NOMO-1 treated with dmso at 0.1 percent for 144 hours (cell line): ENCODE data around the gene TOGARAM2.

ENCODE experiments used
- DNase-seq: peaks from one replicate; lab custom pipeline; 2025; ENCODE audit not compliant: unreplicated experiment; lab: John Stamatoyannopoulos, UW

The TOGARAM2 gene

DNA sequence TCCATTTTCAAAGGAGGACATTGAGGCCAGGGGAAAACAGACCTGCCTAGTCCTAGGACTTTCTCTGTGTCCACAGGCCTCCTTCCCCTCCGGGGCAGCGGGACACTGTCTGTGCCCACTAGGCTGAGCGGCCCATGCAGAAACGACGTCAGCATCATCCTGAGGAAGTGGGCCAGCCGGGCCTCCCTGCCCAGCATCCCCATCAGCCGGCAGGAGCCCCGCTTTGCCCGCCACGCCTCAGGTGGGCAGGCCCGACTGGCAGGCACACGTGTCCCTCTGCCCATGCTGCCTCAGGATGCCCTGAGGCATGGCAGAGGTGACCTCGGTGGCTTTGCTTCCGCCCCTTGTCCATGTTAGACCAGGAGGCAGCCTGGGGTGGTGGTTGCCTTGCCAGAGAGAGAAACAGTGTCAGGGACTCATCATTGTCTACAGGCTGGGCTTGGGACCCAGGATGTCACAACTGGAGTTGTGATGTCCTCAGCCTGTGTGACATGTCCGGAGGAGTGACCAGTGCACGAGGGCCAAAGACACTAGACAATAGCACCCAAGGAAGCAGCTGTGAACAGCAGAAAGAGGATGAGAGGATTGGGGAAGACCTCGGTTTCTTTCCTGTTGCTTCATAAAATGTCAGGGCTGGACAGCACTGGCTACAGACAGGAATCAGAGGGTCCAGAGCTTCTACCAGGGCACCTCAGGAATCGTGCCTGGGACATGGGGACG, 36.8 kb downstream of the TOGARAM2 start:
- DNase-seq: no peak

DNA sequence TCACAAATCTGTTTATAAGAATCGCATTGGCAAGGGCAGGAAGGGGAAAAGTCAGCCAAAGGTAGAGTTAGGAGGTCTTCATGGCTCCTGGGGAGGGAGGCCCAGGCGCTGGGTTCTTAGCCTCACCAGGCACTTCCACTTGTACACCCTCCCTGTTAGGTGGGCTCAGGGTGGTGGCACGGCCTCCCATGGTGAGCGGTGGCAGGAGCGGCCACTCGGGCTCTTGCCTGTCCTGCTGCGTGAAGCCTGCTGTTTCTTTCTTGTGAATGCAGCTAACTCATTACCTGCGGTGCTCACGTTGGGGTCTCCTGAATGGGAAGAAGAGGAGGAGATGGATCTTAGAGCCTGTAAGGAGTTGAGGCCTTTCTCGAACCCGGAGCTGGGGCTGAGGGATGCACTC, 40.8 kb downstream of the TOGARAM2 start:
- no peak for DNase-seq

DNA sequence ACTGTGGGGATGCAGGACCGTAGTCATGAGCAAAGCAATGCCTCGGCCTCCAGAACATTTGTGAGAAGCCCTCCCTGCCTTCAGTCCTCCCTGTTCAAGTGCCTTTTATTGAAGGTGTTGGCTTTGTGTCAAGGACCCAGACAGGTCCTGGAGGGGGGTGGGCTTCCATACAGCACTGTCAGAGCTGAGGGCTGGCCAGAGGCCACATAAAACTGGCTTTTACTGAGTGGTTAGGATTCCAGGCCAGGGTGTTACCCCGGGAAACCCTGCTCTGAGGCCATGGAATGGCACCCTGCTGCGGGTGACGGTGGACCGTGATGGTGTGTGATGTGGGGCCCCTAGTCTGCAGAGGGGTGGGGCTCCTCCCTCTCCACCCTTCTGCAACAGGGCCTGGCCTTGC, 41.6 kb downstream of the TOGARAM2 start:
- DNase-seq: no peak

DNA sequence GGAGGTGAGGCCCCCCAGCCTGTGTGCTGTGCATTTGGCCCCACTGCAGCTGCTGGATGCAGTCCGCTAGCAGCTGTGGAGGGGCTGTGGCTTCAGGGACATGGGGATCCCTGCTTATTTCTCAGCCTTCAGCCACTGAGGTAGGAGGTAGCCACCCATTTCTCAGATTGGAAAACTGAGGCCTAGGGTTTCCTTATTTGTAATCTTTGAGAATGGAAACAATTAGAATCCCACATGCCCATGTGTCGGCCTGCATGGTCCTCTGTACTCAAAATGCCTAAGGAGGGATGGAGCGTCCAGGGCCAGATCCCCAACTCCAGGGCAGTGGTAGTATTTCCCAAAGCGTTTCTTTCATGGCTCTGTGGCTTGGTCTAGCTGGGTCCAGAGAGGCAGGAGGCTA, 42.1 kb downstream of the TOGARAM2 start:
- no peak for DNase-seq

DNA sequence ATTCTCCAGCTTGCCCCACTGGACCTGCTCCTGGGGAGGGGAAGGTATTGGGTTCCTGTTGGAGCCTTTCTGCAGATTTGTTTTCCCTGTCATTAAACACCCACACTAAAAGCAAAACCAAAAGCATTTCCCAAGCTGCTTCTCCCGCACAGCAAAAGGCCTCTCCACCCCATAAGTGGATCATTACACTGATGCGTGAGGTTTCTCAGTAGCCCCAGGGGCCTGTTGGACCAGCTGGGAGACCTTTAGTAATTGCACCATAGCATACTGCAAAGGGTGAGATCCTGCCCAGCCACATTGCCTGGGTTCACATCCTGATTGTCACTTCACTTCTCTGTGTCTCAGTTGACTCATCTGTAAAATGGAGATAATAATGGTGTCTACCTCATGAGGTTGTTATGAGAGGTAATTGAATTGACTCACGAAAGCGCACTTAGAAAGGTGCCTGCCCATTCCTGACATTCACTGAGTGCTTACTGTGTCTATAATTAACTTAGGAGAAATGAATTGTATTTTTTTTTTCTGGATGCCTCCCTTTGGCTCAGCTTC, 43.9 kb downstream of the TOGARAM2 start:
- DNase-seq: no peak

DNA sequence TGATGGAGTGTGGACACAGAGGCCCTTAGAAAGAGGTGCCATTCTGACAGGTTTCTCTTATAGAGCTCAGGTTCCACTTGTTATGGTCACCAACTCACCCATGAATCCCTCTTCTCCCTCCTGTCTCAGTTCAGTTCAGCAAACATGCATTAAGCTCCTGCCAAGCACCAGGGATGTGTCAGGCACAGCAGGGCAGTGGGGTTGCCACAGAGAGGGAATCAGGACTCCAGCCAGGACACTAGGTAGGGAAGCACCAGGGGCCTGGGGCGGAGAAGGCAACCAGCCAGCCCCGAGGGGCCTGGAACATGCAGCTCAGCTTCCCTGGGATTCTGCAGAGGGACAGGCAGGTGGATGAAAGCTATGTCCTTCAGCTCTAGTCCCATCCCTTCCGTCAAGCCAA, 44.6 kb downstream of the TOGARAM2 start:
- no peak for DNase-seq

DNA sequence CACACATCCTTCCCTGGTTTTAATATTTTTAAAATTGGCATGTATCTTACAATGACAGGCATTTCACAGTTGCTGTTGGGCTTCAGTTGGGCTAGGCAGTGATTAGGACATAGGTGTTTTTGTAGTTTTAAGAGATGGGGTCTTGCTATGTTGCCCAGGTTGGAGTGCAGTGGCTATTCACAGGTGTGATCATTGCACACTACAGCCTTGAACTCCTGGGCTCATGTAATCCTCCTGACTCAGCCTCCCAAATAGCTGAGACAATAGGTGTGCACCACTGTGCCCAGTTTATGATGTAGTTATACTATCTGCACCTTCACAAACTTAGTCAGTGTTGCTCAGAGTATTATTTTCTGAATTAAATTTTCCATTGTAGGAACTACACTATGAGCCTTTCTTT, 49.9 kb downstream of the TOGARAM2 start:
- DNase-seq: no peak

DNA sequence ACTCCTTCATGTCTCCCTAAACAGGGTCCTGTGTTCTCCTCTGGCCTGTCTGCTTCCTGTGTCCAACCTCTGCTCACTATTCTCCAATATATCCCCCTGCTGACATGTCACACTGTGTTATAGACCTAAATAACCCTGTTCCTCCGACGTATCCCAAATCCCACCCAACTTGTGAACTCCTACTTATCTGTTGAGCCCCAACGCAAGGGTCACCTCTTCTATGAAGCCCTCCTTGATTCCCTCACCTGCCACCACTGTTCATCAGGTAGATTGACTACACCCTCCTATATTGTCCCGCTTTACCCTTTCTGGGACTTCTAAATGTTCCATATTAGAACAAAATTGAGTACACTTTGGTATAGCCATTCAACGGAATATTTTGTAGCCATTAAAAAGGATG, 51.1 kb downstream of the TOGARAM2 start:
- no peak for DNase-seq

DNA sequence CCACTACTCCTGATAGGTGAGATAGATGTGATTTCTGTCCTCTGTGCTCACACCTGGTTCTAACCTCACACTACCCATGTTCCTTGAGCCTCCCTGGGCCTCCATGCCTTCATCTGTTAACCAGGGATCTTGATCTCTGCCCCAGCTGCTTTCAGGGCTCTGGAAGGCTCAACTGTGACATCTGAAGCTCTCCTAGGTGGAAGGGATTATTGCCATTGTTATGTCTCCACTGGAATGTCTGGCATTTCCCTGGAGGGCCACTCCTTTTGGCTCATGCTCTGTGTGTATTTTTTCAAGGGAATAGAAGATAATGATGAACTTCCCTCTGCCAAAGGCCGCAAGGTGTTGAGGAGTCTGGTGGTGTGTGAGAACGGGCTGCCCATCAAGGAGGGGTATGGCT, 52.1 kb downstream of the TOGARAM2 start:
- no peak for DNase-seq

DNA sequence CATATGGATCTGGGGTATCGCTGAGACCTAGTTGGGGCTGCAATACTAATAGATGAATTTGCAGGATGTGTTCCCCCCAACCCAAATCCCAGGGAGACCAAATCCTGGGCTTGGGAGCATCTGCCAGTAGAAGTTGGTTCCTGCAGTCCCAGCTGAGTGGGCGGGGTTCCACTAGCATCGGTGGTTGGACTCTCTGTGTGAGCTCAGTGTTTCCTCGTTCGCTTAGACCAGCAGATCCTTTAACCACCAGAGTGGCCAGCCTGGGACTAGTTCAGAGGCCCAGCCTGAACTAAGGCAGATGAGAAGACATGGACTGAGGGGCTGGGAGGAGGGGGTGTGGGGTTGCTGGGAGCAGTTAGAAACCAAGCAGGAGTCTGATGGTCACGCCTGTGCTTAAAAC, 52.6 kb downstream of the TOGARAM2 start:
- DNase-seq: no peak

DNA sequence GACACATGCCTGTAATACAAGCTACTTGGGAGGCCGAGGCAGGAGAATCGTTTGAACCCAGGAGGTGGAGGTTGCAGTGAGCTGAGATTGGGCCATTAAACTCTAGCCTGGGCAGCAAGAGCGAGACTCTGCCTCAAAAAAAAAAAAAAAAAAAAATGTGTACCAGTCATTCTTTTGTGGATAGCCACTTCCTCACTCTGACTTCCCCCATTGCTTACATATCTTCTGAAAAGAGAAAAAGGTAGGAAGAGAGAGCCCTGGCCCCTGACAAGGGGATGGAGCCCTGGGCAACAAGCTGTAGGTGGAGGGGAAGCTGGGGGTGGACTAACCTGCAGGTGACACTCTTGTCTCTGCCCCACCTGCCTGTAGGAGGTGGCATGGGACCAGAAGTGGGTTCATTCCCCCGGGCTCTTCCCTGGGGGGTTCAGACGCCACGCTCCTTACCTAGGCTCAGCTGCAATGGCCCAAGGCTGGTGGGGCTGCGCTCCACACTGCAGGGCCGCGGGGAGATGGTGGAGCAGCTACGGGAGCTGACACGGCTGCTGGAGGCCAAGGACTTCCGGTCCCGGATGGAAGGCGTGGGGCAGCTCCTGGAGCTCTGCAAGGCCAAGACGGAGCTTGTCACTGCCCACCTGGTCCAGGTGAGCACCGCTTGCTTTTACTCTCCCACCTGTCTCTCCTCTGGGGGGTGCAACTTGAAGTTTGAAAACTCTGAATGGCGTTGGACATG, 54.1 kb downstream of the TOGARAM2 start:
- no peak for DNase-seq

DNA sequence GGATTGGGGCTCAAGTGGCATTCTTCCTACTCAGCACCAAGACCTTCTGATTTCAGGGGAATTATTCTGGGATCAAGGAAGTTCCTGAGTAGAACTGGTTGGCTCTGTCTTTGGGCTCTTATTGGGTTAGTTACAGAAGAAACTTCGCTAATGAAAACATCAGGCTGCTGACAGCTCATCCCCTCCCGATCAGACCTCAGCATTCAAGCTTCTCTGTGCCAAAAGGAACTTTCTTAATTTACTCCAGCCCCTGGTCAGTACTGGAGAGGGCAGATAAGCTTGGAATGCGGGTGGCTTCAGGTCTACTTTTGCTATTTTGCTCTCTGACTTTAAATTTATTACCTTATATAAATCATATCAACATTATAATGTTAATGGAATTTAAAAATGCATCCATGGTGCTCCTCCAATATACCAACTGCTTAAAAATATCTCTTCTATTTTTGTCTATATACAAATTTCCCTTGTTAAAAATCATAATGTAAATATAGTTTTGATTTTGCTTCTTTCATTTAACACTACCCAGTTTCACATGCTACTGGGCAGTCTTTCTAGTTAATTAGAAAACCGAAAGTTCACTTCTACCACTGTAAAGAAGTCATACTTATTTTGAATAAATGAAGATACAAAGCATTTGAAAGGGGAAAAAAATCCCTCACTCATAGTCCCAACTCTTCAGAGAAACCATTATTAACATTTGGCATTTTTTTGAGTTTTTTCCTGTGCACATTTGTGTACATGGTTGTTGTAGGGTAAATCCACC, 58.8 kb downstream of the TOGARAM2 start:
- no peak for DNase-seq

DNA sequence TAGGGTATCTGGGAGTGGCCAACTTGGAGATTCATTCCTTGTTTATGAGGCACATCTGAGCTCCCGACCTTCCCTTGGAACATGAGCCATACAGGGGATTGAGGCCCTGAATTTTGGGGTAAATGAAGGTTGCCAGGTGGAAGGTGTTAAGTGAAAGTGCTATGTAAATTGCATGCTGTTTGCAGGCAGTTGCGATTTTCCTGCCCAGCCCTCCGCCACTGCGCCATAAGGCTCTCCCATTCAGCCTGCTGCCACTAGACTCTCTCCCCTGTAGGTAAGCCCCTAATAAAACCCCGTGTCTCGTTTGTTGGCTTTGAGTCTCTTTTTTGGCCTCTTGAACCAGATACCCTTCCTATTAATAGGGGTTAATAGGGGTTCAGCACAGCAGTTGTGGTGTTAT, 59.5 kb downstream of the TOGARAM2 start:
- no peak for DNase-seq

DNA sequence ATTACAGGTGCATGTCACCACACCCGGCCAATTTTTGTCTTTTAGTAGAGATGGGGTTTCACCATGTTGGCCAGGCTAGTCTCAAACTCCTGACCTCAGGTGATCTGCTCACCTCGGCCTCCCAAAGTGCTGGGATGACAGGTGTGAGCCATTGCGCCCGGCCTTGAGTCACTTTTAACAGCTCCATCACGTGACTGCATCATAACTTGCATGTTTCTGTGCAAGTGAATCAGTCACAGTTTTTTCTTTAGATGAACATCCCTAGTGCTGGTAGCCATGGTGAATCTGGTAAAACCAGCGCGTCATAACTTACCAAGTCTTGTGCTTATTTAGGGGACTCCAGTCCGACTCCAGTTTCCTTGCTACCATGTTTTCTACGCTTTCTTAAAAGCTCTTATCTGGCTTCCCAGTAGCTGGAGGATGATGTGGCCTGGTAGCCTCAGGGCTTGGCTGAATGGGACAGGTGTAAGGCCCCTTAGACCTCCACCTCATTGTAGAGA, 60.1 kb downstream of the TOGARAM2 start:
- DNase-seq: no peak

DNA sequence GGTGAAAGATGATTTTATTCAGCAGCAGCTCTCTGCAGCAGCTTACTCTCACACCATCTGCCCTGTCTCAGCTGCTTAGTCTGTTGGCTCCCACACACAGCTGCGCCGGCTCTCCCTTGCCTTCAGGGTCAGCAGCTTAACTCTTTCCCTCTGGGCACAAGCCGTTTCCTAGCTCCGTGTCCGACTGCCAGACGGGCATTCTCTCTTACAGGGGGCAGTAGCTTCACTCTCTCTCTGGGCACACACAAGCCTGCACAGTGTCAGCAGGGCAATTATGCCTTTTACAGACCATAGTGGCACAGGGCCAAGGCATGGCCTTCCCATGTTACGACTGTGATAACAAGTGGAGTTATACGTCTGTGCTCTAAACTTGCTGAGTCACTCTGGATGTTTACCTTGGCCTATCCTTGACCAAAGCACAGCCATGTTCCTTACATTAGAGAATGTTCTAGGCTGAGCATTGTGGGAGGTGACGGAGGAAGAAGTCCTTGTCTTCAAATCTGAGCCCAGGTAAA, 61.5 kb downstream of the TOGARAM2 start:
- no peak for DNase-seq

DNA sequence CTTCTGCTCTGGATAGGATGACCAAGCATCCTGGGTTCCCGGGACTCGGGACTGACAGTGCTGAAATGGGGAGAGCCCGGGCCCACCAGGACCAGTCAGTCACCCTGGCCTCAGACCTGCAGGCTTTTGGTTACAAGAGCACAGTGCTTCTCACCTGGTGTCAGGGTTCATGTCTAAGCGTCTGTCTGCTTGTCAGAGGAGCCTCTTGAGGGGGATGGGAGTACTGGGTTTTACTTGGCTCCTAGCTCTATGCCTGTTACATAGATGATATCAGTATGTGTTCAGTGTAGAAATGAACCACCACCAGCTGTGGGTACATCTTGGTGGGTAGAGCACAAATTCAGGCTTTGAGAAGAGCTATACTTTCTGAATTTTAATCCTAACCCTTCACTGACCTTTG, 63.4 kb downstream of the TOGARAM2 start:
- no peak for DNase-seq

DNA sequence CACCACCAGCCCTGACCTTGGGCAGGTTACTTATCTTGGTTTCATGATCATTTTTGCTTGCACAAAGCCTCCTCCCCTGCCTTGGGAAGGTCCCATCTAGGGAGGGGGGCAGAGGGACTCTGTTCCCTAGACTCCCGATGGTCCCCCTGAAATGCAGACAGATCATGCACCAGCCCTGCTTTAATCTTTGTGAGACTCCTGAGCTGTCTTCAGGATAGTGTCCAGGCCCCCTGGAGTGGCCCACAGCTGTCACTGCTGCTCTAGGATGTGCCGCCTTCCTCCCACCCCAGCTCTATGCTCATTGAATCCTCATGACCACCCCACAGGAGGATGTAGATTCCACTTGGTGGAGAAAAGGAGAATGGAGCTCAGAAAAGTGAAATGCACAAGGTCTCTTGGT, 65.2 kb downstream of the TOGARAM2 start:
- DNase-seq: no peak

DNA sequence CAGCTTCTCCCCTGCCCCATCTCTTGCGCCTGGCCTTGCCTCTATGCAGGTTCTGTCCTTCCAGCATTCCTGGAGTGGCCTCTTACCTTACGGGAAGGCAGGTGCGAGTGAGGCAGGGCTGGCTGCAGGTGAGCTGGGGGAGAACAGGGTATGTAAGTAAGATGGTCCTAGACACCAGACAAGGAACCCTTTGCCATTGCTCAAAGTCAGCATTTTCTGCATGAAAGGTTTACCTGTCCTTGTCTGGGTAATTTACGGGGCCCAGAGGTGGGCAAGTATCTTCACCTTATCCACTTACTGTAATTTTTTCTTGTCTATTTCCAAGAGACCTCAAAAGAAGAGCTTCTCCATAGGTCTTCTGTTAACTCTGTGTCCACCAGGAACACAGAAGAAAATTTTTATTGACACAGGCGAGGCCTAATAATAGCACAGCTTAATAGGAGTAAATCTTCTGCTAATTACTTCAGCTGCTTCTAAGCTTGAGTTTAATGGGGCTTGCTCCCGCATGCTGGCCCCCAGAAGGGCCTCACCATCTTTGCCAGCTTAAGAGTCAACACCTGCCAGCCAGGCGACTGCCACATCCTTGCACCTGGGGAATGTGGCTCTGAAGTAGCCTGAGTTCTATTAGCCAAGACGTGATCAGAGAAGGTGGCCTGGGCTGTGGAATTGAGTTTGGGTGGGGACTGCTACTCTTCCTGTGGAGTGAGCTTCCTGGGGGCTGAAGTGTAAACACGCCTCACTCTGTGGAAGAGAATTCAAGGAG, 66.2 kb downstream of the TOGARAM2 start:
- DNase-seq: no peak

DNA sequence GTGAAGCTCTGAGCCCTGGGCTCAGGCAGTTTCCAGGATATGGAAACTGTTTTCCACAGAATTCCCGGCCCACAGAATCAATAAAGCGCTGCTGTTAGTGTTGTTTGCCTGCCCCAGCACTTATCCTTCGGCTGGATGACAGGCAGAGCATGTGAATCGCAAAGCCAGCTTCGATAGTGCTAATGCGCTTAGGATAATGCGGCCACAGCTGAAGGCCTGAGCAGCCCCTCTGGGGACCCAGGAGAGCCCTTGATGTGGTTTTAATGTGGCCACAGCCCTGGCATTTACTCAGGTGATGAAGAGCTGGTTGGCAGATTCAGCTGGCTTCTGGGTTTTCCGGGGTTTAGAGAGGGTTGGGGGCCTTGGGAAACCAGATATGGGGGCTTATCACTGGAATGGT, 69.5 kb downstream of the TOGARAM2 start:
- DNase-seq: no peak

DNA sequence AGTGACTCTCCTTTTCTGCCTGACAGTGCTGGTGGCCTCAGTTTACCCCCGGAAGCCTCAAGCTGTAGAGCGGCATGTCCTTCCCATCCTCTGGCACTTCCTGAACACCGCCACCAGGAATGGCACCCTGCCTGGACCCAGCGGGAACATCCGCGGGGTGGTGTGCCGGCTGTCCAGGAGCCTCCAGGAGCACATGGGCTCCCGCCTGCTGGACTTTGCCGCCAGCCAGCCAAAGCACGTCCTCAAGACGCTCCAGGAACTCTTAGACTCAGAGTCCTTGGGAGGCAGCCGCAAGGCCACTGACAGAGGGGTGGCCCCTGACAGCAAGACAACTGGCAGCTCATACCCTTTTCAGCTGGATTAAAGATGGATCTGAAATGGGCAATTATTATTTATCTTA, 70.6 kb downstream of the TOGARAM2 start:
- DNase-seq: no peak

DNA sequence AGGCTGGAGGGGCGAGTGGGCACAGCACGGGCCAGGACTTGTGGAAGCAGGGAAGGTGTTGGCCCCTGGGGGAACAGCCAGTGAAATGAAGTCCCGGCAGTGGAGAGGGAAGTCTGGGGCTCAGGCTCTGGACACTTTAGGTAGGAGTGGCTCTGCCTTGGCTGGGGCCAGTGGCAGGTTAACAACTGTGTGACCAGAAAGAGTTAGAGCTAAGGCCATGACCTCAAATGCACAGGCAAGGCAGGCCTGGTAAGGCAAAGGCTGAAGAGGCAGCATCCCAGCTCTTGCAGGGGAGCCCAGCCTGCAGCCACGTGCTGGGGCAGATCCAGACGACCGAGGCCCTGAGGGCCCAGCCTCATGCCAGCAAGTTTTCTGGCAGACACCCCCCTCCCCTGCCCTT, 71.7 kb downstream of the TOGARAM2 start:
- DNase-seq: no peak
